Stimulated activated CD4-positive, alpha-beta T cell treated with anti-CD3 and anti-CD28 coated beads, Interleukin-1b, Interleukin-23, amount 100 ng/mL, for 48 hours (primary cell): ENCODE results near the gene SLC25A21.
"Not testable (repeated sequence)": the region's sequence is repeated elsewhere in the genome, so short reads cannot be mapped to it uniquely, and the experiment has no call there.

Source experiments
- DNase-seq: peaks from one replicate; pipeline ENCODE4 v3.0.0-alpha.2; 2020

The SLC25A21 gene

DNA sequence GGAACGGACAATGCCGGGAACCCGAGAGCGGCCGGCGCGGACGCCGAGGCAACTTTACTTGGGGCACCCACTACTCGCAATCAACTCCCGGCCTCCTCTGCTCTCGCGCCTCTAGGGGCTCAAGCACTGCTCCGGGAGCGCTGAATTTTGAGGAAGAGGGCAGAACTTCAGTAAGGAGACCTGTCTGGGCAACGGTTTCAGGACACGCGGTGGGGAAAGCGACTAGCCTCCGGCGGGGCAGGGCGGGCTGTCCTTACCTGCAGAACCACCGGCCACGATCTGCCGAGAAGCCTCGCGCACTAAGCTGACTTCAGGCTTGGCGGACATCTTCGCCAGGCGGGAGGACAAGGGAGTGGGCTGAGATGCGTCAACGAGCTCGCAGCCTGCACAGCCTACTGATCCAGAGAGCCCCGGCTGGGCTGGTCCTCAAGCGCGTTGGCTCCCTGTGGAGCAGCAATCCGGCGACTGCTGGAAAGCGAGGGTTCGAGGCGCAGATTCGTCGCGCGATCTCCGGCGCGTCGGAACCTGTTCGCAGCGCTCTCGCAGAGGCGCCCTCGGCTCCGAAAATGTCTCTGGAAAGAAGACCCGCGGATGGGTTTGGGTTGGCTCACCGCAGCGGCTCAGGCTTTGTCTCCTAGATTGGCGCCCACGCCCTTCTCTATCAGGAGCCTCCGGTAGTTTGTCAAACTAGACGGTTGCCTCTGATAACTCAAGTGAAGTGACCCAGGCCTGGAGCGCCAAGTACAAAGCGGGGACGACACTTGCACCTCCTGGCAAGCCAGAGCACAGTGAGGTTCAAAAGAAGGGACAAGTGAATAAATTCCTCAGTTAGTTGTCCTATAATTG lies at the start of gene SLC25A21:
TSS of gene SLC25A21 (minus strand) at position 583 of the 846 bp plus-strand sequence.
- no peak for DNase-seq

DNA sequence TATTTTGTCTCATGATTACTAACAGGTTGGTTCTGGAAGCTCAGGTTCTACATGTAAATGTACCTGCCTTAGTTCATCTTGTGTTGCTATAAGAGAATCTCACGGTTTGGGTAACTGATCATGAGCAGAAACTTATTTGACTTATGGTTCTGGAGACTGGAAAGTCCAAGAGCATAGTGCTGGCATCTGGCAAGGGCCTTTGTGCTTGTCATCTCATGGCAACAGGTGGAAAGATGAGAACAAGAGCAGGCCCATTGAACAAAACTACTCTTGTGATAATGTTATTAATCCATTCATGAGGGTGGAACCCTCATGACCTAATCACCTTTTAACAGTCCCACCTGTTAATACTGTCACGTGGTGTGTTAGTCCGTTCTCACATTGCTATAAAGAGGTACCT lies 48.7 kb upstream of the SLC25A21 start:
- DNase-seq: no peak

DNA sequence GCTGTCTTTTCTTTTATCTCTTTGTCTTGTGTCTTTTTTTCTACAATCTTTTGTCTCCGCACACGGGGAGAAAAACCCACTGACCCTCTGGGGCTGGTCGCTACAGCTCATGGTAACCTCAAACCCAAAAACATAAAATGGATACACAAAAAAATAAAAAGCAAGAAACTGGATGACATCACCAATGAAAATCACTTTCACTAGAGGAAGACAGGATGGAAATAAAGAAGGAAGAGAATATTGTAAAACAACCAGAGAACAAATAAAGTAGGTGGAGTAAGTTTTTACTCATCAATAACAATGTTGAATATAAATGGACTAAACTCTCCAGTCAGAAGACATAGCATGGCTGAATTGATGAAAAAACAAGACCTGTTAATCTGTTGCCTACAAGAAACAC lies 42.9 kb upstream of the SLC25A21 start:
- DNase-seq: no peak

DNA sequence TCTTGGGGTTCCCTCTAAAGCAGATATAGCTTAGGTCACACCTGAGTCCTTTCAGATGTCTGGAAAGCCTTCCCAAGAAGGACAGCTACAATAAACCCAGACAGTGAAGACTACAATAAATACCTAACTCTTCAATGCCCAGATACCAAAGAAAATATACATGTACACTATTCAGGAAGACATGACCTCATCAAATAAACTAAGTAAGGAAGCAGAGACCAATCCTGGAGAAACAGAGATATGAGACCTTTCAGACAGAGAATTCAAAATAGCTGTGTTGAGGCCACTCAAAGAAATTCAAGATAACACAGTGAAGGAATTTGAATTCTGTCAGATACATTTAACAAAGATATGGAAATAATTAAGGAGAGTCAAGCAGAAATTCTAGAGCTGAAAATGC lies 40.6 kb upstream of the SLC25A21 start:
- no peak for DNase-seq

DNA sequence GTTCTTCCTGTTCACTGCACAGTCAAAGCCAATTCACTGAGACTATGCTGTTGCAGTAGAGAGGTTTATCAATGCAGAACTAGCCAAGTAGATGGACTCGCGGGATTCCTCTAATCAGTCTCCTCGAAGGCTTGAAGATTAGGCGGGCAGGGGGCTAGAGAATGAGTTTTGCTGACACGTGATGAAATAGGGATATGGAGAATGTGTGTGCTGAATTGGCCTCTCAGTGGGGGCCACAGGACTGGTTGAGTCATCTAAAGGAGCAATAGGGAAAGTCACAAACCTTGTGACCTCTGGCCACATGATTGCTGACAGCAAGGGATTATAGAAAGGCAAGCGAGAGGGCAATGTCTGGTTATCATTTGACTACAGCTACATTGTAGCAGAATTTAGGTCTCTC lies 38.0 kb upstream of the SLC25A21 start:
- no peak for DNase-seq

DNA sequence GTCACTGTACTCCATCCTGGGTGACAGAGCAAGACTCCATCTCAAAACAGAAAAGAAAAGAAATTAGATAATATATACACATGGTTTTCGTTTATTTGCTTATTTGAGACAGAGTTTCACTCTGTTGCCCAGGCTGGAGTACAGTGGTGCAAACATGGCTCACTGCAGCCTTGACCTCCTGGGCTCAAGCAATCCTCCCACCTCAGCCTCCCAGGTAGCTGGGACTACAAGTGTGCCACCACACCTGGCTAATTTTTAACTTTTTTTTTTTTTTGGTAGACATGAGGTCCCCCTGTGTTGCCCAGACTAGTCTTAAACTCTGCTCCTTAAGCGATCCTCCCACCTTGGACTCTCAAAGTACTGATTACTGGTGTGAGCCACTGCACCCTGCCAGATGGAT lies 37.2 kb upstream of the SLC25A21 start:
- not testable (repeated sequence) for DNase-seq

DNA sequence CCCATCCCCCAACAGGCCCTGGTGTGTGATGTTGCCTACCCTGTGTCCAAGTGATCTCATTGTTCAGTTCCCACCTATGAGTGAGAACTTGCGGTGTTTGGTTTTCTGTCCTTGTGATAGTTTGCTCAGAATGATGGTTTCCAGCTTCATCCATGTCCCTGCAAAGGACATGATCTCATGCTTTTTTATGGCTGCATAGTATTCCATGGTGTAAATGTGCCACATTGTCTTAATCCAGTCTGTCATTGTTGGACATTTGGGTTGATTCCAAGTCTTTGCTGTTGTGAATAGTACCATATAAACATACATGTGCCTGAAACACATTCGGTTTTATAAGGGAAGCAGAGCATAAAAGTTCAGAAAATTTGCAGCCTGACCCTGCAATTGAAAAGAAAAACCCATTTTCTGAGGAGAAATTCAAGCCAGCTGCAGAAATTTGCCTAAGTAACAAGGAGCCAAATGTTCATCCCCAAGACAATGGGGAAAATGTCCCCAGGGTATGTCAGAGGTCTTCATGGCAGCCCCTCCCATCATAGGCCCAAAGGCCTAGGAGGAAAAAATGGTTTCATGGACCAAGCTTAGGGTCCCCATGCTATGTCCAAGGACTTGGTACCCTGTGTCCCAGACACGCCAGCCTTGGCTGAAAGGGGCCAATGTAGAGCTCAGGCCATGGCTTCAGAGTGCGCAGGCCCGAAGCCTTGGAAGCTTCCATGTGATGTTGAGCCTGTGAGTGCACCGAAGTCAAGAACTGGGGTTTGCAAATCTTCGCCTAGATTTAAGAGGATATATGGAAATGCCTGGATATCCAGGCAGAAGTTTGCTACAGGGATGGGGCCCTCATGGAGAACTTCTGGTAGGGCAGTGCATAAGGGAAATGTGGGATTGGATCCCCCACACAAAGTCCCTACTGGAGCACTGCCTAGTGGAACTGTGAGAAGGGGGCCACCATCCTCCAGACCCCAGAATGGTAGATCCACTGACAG lies 33.5 kb upstream of the SLC25A21 start:
- DNase-seq: not testable (repeated sequence)

DNA sequence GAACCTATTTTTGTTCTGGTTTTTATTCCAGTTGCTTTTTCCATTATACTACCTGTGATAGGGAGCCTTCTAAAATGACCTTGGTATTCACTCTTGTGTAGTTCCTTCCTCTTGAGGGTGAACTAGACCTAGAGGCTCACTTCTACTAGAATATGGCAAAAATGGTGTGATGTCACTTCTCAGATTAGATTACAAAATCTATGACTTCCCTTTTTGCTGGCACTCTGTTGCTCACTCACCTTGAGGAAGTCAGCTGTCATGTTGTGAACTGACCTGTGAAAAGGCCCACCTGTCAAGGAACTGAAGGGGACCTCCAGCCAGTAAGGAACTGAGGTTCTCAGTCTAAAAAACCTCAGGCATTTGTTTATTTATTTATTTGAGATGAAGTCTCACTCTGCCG lies 31.0 kb upstream of the SLC25A21 start:
- DNase-seq: no peak

DNA sequence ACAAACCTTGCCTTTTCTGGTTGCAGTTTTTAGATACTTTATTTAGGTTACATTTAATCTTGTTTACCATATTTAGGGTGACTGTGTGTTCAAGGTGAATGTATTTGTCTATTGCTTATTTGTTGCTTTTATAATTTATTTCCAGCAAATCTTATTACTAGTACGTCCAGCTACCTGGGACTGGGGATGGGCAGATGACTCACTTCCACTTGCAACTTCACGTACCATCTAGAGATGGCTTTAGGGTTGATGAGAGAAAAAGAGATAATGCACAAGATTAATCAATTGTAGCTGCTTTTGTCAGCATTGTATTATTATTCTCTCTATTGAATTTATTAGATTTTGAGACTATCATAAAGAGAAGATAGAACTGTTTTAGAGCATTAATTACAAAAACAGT lies 30.4 kb upstream of the SLC25A21 start:
- DNase-seq: no peak

DNA sequence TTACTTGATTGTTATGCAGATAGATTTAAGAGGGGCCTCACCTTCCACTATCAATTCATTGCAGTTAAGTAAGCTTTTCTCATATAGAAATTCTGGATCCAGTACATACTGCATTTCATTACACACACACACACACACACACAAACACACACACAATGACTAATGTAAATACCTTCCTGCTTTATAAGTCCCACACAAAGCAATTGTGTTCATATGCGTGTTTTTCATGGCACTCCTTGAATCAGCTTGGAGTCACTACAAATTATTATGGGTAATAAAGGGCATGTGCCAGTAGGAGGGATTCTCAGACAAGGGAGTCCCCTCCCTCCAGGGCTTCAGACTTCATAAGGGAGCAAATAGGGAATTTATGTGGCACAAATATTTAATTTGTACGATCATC lies 29.9 kb upstream of the SLC25A21 start:
- DNase-seq: no peak

DNA sequence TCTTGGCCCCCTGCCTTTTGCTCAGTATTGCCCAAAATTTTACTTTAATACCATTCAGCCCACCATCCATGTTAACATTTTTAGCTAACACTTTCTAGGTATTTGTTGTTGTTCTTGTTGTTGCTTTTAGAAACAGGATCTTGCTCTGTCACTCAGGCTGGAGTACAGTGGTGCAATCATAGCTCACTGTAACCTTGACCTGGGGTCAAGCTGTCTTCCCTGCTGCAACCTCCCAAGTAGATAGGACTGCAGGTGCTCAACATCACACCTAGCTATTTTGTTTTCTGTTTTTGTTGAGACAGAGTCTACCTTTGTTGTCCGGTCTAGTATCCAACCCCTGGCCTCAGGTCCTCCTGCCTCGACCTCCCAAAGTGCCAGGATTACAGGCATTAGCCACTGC lies 29.3 kb upstream of the SLC25A21 start:
- DNase-seq: no peak

DNA sequence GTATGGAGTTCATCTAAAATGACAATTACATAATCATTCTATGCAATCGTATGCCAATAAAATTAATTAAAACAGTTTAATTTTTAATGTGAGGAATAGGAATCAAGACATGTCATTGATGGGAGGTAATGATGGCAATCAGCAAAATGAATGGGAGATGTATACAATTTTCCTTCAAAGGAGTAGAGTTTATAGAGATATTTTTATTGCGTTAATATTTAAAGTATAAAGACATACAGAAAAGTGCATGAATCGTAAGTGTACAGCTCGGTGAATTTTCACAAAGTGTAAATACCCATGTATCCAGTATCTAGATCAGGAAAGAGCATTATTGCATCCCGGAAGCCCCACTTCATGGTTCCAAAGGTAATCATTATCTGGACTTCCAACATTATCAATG lies 26.5 kb upstream of the SLC25A21 start:
- no peak for DNase-seq

DNA sequence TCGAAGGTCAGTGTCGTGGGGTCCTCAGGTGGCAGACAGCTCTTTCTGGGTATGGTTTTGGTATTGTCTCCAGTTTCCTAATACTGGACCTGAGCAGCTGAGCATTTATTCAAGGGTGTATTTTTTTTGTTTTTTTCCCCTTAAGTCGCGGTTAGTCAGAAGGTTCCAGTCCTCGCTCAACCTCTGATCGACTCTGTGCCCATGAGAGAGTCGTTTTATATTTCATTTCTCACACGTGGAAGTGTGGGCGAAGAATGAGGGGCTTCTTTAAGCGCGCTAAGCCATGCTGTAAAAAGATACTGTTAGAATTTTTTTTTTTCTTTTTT lies 25.8 kb upstream of the SLC25A21 start:
- DNase-seq: no peak

DNA sequence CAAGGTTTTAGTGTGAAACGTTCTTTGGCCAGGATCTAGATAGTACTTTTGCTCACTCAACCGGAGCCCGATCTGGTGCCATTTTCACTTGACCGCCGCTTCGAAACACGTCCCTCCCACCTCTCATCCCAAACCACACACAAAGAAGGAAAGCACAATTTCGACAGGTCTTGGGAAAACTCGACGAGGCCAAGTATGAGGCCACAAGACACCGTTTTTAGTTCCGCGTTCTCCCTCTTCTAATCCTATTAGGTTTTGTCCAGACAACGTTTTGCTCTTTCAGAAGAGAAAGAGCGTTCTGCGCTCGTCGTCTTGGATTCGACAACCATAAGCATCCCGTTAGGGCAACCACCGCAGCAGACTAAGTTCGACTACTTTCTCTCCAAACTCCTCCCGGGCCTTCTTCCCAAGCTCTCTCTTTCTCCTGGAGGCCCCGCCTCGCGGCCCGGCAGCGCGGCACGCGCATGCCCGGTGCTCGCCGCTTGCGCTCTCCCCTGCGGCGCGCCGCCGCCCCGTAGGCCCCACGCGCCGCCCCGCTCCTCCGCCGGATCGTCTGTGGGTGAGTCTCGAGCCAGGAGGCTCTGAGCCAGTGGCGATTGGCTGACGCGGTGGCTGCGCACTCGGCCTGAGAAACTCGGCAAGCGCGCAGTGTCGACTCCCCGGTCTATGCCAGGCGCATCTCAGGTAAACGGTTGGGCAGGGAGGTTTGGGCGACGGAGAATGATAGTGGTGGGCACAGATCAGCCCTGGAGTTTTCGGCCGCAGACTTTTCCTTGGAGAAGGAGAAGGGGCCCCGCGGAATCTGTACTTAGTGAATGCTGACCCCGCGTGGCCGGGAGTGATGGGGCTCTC lies 25.2 kb upstream of the SLC25A21 start, which contains the start of gene MIPOL1:
TSS of gene MIPOL1 (plus strand) at position 517 of the 852 bp plus-strand sequence. CDS start 49,952 bp downstream, outside the sequence.
- peak; percentile 17 for DNase-seq

DNA sequence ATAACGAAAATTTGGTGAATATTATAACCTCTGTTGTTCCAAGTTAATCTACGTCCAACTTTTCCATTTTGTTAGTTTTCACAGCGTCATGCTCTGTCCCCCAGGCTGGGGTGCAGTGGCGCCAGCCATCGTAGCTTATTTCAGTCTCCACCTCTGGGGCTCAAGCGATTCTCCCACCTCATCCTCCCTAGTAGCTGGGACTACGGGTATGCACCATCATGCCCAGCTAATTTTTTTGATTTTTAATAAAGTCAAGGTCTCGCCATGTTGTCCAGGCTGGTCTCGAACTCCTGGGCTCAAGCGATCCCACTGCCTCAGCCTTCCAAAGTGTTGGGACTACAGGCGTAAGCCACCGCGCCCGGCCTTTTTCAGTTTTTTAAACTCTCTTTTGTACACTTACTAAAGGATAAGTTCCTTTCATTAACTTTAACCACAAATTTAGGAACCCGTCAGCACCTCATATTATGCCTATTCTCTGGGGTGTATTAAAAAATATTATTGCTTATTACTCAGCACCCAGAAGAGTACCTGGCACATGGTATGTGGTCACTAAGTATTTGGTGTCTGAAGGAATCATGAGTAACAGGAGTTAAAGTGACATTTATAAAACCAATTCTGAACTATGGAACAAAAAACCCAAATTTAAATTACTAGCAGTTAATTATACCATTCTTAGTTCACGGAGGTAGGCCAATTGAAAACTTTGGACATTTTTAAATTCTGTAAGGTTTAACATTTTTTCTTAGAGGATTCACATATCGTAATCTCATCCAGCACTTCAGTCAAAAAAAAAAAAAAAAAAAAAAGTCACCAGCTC lies 24.4 kb upstream of the SLC25A21 start:
- no peak for DNase-seq

DNA sequence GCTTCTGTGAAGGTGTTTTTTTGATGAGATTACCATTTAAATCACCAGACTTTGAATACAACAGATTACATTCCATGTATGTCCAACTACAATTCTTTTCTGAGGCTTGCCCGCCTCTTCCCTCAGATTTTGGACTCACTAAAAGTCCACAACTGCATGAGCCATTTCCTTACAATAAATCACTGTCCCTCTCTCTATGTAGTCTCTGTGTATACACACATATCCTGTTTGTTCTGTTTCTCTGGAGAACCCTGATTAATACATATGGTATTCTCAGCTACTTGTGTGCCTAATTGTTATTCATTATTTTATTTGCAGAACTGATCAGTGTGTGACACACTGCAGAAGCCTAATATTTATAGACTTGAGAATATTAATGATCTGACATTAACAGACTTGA lies 22.9 kb upstream of the SLC25A21 start:
- DNase-seq: no peak

DNA sequence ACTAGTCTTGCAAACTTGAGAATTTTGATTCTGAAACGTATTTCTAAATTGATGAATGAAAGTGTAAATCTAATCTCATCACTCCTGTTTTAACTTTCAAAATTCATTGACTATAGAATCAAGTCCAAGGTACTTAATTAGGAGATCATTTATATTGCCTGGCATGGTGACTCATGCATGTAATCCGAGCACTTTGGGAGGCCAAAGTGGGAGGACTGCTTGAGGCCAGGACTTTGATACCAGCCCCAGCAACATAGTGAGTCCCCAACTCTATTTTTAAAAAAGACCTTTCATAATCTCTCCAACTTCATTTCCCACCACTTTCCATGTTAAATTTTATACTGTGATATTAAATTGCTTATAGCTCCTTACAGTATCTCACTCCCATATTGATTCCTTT lies 22.3 kb upstream of the SLC25A21 start:
- DNase-seq: no peak

DNA sequence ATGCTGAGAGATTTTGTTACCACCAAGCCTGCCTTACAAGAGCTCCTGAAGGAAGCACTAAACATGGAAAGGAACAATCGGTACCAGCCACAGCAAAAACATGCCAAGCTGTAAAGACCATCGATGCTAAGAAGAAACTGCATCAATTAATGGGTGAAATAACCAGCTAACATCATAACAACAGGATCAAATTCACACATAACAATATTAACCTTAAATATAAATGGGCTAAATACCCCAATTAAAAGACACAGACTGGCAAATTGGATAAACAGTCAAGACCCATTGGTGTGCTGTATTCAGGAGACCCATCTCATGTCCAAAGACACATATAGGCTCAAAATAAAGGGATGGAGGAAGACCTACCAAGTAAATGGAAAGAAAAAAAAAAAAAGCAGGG lies 17.3 kb upstream of the SLC25A21 start:
- DNase-seq: not testable (repeated sequence)

DNA sequence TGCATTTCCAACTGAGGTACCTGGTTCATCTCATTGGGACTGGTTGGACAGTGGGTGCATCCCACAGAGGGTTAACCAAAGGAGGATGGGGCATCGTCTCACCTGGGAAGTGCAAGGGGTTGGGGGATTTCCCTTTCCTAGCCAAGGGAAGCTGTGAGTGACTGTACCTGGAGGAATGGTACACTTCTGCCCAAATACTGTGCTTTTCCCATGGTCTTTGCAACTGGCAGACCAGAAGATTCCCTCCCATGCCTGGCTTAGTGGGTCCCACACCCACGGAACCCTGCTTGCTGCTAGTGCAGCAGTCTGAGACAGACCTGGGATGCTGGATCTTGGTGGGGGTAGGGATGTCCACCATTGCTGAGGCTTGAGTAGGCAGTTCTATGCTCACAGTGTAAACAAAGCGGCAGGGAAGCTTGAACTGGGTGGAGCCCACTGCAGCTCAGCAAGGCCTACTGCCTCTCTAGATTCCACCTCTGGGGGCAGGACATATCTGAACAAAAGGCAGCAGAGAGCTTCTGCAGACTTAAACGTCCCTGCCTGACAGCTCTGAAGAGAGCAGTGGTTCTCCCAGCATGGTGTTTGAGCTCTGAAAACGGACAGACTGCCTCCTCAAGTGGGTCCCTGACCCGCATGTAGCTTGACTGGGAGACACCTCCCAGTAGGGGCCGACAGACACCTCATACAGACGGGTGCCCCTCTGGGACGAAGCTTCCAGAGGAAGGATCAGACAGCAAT lies 15.6 kb upstream of the SLC25A21 start:
- not testable (repeated sequence) for DNase-seq

DNA sequence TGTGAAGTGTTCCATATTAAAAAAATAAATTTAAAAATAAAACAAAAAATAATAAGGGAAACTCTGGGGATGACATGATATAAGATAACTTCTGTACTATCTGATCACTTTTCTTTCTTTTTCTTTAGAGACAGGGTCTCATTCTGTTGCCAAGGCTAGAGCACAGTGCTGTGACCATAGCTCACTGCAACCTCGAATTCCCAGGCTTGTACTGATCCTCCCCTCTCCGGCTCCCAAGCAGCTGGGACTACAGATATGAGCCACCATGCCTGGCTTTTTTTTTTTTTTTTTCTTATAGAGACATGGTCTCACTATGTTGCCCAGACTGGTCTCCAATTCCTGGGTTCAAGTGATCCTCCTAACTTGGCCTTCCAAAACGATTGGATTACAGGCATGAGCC lies 14.9 kb upstream of the SLC25A21 start:
- DNase-seq: no peak

DNA sequence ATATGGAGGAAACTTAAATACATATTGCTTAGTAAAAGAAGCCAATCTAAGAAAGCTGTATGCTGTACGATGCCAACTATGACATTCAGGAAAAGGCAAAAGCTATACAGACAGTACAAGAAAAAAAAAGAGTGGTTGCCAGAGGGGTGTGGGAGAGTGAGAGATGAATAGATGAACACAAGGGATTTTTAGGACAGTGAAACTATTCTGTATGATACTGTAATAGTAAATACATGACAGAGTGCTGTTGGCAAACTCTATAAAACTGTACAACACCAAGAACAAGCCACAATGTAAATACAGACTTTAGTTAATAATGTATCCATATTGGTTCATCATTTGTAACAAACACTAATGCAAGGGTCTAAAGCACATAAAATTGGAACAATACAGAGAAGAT lies 14.5 kb upstream of the SLC25A21 start:
- DNase-seq: no peak
